ENCODE data around the gene FAM186B. TPM values are rescaled to one million over a fixed set of nuclear protein-coding genes. Genes with fewer than 3 reads are reported as not detected.

FAM186B gene
- total and polyA plus RNA-seq, 8 donors, result 0.20 to 4.6 (median 3.0) TPM

DNA sequence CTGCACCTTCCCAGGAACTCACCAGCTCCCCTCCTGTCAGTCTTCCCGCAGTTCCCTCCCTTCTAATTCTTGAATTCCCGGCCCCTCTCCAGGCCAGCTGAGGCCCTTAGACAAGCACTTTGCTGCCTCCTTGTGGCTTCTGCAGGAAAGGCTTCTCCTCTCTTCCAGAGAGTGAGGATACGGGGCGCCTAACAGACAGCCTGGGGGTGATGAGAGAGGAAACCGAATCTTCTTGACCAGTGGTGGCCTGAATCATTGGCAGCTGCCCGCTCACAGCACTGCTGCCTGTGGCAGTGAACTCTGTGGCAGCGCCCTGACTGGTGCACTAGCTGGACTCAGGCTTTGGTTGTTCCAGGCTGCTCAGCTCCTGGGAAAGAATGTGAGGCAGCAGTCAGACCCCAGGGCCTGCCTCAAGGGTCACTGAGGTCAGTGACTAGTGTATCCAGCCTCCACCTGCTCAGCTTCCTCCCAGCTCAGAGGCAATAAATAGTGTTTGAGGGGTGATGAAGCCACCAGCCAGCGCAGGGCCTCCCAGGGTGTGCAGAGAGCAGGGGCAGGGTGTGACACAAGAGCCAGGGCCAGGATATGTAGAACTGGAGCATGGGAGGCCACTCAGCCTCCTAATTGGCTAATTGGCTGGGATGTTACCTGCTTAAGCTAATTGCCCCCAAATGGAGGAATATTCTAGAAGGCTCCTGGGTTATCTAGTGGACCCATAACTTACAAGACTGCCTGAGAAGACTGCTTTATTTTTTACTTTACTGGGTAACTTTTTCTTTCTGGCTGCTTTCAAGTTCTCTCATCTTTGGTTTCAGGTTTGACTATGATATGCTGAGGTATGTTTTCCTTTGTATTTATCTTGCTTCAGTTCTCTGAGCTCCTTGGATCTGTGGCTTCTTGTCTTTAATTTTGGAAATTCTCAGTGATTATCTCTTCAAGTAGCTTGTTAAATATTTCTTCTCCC is 24.6 kb downstream of the FAM186B start:
- TF ChIP-seq, protein P1, sequence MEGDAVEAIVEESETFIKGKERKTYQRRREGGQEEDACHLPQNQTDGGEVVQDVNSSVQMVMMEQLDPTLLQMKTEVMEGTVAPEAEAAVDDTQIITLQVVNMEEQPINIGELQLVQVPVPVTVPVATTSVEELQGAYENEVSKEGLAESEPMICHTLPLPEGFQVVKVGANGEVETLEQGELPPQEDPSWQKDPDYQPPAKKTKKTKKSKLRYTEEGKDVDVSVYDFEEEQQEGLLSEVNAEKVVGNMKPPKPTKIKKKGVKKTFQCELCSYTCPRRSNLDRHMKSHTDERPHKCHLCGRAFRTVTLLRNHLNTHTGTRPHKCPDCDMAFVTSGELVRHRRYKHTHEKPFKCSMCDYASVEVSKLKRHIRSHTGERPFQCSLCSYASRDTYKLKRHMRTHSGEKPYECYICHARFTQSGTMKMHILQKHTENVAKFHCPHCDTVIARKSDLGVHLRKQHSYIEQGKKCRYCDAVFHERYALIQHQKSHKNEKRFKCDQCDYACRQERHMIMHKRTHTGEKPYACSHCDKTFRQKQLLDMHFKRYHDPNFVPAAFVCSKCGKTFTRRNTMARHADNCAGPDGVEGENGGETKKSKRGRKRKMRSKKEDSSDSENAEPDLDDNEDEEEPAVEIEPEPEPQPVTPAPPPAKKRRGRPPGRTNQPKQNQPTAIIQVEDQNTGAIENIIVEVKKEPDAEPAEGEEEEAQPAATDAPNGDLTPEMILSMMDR (IDR thresholded peaks at IDR 0.05), result peak; percentile 58 to 78
- Histone ChIP-seq H3K4me1 (peaks cover 0 to 3% of the 10 kb centered on the region in 2 donors), H3K9me3 (no peaks in the 10 kb centered on the region), H3K36me3 (no peaks in the 10 kb centered on the region), H3K27ac (no peak overlapping the region), H3K4me3 (no peak overlapping the region), H3K27me3 (no peaks in the 10 kb centered on the region)
- DNase-seq (peak in 3 of 4 donors; percentile 60 to 73 (median 63)), ATAC-seq (peak; percentile 96)
- intact Hi-C loops (cut with DNase I), result no loop called here

DNA sequence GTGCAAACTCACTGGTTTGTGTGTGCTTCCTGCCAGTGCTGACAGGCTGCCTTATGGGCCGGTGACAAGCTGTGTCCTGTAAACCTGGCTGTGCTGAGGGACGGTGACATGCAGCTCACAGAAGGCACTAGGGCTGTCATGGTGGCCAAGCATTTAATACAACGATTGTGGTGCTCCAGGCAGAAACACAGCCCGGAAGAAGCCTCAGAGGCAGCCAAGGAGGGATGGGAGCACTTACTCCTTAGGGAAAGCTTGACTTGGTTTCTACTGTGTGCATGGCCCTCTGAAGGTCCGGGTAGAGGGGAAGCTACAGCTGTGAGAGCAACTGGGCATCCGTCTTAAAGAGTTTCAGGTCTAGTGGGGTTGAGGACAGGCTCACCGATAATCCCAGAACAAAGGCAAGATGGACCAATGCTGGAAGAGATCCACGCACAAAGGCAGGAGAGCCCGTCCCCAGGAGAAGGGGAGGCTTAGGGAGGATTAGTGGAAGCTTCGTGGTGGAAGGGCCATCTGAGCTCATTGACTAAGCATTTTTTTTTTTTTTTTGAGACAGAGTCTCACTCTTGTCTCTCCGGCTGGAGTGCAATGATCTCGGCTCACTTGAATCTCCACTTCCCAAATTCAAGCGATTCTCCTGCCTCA is 26.8 kb downstream of the FAM186B start:
- no peak for DNase-seq
- Histone ChIP-seq H3K9me3 (no peaks in the 10 kb centered on the region), H3K4me1 (peaks cover 0 to 3% of the 10 kb centered on the region in 2 donors), H3K27ac (no peak overlapping the region), H3K36me3 (no peaks in the 10 kb centered on the region), H3K4me3 (no peak overlapping the region), H3K27me3 (no peaks in the 10 kb centered on the region)
- intact Hi-C loops (cut with DNase I), result no loop called here
- TF ChIP-seq, protein P1 (IDR thresholded peaks at IDR 0.05), result no peak
- ATAC-seq, result no peak

DNA sequence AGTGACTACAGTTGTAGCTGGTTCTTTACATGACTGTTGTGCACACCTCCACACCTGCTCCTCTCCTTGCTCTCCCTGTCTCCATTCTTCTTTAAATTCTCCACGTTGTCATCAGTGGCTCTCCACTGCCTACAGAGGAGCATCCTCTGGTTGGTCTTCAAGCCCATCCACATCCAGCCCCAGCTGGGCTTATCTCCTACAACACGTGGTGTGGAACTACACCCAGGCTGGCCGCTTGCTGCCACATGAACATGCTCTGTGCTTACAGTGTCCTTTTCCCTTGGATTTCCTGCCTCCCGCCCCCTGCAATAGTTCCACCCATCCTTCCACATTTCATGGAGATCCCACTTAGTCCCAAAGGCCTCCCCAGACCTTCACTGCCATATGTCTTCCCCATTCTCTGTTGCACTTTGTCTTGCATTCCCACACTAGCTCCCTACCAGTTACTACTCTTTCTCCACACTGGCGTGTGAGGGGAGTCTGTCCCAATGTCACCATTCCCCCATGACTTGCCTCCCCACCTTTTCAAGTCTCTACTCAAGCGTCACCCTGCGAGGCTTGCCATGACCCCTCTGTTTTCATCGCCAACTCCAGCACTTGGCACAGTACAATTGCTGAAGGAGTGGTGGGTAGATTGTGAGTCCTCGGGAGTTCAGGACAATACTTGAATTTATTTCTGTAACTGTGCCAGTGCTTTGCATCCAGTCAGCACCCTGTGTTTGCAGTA is 27.7 kb downstream of the FAM186B start:
- intact Hi-C loops (cut with DNase I), result no loop called here
- no peak overlapping the region for H3K27ac ChIP-seq
- peaks cover 0 to 3% of the 10 kb centered on the region in 2 donors for H3K4me1 ChIP-seq
- no peaks in the 10 kb centered on the region for H3K27me3 ChIP-seq
- DNase-seq, result peak in 1 of 4 donors; percentile 32
- ATAC-seq, result no peak
- TF ChIP-seq, protein P1 (IDR thresholded peaks at IDR 0.05), result no peak
- H3K36me3 ChIP-seq, result no peaks in the 10 kb centered on the region
- no peak overlapping the region for H3K4me3 ChIP-seq
- no peaks in the 10 kb centered on the region for H3K9me3 ChIP-seq

DNA sequence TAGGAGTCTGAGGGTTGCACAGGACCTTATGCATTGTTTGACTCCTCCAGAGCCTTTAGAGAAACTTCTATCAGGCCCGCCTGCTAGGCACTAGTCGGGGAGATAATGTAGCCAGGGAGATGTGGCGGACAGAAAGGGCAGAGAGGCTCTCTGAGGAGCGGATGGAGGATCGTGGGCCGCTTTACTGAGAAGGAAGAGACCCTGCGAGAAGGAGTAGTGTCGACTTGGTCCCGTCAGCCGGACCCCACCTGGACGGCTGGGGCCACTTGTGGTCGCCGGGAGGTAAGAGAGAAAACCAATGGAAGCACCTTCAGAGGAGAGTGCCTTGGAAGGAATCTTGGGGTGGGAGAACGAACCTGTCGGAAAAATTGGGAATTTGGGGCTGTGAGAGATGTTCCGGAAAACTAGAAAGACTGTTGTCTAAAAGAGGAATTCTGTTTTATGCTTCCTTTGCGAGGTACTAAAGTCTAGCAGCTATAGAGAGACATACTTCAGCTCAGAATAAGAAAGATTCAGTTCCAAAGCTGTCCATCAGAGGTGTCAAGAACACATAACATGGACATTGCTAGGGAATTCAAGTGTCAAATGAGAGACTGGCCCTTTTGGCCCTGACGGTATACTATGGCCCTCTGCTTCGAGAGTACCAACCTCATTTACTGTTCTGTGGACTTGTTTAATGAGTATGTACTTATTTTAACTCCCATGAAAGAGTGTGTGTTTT is 36.8 kb downstream of the FAM186B start:
- TF ChIP-seq, protein P1 (IDR thresholded peaks at IDR 0.05), result no peak
- peaks cover 0 to 15% of the 10 kb centered on the region in 2 donors for H3K36me3 ChIP-seq
- intact Hi-C loops (cut with DNase I), result no loop called here
- H3K4me3 ChIP-seq, result peak overlapping the region; percentile 77 to 99
- H3K9me3 ChIP-seq, result no peaks in the 10 kb centered on the region
- DNase-seq (peak in 1 of 4 donors; percentile 50), ATAC-seq (peak; percentile 12)
- peak overlapping the region; percentile 81 to 92 for H3K27ac ChIP-seq
- peaks cover 8 to 24% of the 10 kb centered on the region in 2 donors for H3K4me1 ChIP-seq
- H3K27me3 ChIP-seq, result no peaks in the 10 kb centered on the region

Measured in left lung (tissue), 10 donors.